GM18858 (cell line): ENCODE measurements around the gene PSMA7.

Source experiments
- ATAC-seq: cut with Tn5 transposase; IDR thresholded peaks from one replicate; pipeline ENCODE4 v1.9.1; 2021; ENCODE audit not compliant: unreplicated experiment

The PSMA7 gene

GRCh38 chr20:62172666-62173065 lies 29.5 kb upstream of the PSMA7 start:
- ATAC-seq: no peak

- no peak for ATAC-seq
Observed at GRCh38 chr20:62171245-62171644, 28.1 kb upstream of the PSMA7 start.

DNA sequence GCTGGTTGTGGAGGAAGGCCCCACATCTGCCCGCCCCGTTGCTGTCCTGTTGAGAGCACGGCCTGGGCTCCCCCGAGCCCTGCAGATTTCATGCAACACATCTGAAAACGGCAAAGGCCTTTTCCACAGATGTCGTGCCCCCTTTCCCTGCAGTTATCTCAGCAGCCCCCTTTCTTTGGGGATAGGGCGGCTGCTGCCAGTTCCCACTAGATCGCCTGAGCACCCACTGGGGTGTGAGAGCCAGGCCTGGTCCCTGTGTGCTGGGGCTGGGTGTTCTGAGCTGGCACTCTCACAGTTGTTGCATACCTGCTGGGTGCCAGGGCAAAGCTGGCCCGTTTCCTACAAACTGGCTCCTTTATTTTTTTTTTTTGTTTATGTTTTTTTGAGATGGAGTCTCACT lies 27.3 kb upstream of the PSMA7 start:
- no peak for ATAC-seq

DNA sequence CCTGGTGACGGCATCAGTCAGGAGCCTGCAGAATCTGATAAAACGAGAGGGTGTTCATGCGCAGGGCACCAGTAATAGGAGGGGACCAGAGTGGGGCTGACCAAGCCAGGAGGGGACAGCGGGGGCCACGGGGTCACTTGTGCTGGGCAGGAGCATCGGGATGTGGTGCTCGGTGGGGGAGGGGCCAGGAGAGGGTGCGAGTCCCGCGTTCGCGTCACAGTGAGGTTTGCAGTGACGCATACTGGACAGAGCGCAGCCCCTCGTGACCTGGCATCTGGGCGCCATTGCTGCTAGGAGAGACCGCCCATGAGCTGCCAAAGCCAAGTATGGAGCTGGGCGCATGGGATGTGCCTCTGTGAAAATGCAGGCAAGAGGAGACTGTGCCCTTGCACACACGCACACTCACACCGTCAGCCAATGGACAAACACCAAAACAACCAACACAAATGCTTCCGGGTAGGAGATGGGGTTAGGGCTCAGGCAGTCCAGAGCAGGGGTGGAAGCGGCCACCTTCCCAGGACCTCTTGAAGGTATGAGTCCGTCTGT lies 25.8 kb upstream of the PSMA7 start:
- no peak for ATAC-seq

DNA sequence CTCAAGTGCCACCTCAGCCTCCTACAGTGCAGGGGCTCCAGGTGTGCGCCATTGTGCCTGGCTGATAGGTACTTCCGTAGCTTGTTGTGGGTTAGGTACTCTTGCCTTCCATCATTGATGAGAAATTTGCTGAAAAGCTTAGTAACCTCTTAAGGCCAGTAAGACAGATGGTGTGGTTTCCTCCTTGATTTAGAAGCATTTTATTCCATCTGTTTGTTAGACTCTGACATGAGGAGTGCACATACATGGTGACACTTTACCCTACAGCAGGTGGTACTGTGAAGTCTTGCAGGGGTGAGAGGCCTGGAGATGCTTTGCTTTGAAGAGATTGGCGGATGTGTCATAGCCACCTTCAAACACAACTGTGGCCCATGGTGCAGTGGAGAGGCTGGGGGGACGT lies 24.9 kb upstream of the PSMA7 start:
- no peak for ATAC-seq

- no peak for ATAC-seq
Observed at GRCh38 chr20:62167474-62167873, 24.3 kb upstream of the PSMA7 start.

DNA sequence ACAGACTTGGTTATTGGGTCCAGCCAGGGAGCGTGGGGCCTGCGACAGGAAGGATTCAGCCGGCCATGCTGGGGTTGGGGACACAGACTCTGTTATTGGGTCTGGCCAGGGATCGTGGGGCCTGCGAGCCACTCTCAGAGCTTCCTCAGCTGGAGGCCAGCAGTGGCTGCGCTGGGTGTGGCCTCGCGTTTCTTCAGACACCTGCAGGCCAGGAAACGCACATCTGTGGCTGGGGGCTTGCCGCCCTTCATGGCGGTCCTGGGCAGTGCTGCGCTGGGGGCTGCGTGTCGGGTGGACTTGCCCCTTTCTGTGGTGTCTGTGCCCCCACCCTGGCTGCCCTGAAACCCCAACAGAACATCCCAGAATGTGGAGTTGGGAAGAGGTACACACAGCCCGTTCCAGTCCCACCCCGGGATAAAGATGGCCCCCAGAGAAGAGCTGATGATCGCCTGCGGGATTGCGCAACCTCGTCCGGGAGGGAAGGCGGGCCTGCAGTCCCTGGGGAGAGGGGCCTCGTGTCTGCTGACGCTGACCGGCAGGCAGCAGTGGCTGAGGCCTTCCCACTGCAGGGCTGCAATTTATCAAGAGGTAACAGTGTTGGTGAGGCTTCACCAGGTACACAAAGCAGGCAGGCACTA lies 22.7 kb upstream of the PSMA7 start:
- no peak for ATAC-seq

DNA sequence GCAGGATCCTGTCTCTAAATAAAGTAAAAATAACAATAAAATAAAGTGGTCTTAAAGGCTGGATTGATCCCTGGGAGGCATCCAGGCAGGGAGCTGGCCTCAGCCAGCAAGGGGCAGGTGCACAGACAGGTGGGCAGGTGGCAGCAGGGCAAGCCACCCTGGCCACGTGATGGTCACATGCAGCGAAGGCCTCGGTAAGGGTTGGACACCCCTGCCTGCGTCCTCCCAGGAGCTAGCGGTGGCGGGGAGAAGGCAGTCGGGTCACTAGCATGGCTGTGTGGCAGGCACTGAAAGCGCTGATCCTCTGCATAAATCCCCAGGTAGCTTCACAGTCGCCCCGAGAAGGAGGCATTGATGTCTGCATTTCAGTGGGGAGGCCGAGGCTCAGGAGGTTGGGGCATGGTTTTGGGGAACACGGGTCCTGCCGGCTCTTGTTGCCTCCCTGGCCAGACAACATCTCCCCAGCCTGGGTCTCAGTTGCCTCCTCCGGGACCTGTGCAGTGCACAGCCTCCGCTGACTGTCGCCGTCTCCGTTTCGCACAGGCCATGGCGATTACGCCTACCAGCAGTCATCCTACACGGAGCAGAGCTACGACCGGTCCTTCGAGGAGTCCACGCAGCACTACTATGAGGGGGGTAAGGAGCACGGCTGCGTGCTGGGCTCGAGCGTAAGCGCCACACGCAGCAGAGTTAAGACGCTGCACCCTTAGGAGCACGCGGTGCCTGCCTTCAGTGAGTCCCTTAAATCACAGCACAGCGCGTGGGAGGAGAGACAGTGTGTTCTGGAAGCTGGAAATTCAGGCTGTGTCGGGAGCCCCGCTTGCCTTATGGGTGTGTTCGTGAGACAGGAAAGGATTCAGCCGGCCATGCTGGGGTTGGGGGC lies 21.9 kb upstream of the PSMA7 start:
- ATAC-seq: no peak

GRCh38 chr20:62163986-62164762 lies 21.0 kb upstream of the PSMA7 start:
- ATAC-seq: no peak

GRCh38 chr20:62163485-62163865 lies 20.3 kb upstream of the PSMA7 start:
- no peak for ATAC-seq

GRCh38 chr20:62162765-62163484 lies 19.7 kb upstream of the PSMA7 start:
- ATAC-seq: no peak

DNA sequence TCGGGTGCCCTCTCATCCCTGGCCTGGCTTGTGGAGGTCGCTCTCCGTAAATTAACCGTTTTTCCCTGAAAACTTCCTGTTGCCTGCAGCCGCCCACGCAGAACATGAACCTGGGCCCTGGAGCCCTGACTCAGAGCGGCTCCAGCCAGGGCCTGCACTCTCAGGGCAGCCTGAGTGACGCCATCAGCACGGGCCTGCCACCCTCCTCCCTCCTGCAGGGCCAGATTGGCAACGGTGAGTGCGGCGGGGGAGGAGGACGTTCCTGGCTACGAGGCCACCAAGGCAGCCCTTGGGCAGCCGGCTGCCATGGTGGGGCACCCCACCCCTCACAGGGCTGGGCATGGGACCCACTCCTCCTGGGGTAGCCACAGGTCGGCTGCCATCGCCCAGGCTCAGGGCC lies 18.2 kb upstream of the PSMA7 start:
- no peak for ATAC-seq

DNA sequence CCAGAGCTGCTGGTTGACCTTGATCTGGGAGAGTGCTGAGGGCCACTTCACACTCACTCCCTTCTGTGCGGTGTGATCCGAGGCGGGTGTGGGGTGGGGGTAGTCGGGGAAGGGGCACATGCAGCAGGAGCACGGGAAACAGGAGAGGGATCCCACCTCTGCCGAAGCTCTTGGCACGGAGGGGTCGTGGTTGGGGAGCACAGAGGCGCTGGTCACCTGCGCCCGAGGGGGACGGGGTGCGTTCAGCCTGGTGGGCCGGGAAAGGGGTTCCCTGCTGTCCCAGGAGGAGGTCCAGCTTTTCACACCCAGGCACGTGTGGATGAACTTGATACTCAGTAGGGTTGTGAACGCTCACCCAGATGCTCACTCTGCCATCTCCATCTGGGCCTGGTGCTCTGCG lies 17.7 kb upstream of the PSMA7 start:
- ATAC-seq: no peak

DNA sequence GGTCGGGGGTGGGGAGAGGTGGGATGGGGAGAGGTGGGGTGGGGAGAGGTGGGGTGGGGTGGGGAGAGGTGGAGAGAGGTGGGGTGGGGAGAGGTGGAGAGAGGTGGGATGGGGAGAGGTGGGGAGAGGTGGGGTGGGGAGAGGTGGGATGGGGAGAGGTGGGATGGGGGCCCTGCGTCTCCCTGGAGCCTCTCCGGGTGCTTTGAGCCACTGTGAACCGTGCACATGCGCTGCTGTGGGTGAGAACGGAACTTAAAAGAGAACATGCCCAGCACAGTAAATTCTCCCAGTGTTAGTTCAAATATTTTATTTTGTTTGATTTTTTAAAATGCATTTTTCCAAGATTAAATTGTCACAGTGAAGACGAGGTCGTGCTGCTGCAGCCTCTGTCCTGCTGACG lies 17.1 kb upstream of the PSMA7 start:
- ATAC-seq: no peak

GRCh38 chr20:62159839-62160238 lies 16.6 kb upstream of the PSMA7 start:
- ATAC-seq: no peak

GRCh38 chr20:62159052-62159451 lies 15.9 kb upstream of the PSMA7 start:
- ATAC-seq: no peak

DNA sequence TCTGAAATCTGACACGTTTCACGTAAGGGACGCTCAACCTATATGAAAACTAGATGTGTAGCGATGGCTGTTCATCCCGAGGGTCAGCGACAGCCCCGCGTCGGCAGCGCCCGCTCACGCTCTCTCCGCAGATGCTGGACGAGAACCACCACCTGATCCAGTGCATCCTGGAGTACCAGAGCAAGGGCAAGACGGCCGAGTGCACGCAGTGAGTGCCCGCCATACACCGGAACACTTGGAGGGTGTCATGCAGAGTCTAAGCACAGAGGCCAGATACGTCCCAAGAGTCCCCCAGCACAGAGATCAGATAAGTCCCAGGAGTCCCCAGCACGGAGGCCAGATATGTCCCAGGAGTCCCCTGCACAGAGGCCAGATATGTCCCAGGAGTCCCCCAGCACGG lies 15.3 kb upstream of the PSMA7 start:
- no peak for ATAC-seq

DNA sequence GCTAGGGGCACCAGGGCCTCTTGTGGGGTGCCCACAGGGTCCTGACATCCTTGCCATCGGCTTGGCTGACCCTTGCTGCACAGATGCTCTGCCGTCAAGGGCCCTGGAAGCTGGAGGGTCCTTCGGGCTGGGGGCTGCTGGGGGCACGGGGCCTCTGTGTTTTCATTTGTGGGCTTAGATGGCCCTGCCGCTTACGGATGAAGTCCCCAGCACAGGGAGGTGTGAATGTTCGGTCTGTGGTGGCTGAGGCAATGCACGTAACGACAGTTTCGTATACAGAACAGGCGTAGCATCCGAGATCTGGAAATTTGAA lies 14.8 kb upstream of the PSMA7 start:
- ATAC-seq: no peak

GRCh38 chr20:62157387-62158087 lies 14.3 kb upstream of the PSMA7 start:
- no peak for ATAC-seq

DNA sequence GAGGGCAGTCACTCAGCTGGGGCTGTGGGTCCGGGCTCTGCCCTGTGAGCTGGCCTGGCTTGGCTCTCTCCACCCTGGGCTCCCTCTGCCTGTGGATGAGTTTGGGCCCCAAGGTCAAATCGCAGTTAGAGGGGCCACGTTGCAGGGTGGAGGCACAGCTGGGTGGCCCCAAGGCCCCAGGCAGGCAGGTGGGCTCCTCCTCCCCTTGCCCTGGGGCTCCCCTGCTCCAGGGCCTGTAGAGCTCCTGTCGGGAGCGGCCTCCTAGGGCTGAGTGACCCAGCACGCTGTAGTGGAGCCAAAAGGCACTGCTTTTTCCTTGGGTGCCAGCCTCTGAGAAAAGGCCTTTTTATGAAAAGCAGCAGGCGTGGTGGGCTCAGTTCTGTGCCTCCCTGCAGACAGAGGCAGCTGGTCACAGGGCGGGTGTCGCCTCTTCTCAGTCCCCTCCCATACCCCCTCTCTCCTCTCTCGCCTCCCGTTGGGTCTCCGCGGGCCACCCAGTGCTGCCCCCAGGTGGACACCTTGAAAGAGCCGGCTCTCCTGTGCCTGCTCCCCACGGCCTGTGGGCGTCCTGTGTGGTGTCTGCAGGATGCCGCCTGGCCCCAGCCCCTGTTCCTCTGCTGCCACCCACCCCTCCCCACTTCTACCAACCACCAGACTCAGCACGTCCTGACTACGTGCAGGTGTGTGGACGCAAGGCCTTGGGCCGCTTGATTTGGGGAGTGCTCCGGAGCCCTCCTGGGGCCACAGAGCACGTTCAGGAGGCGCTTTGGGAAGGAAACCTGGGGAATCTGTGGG lies 13.6 kb upstream of the PSMA7 start:
- no peak for ATAC-seq
